BE2C (cell line): ENCODE results near the gene NR0B1.

ENCODE experiments used
- DNase-seq: peaks from one replicate; pipeline ENCODE4 v3.0.0-alpha.2; 2020
- H3K27me3 ChIP-seq: fragments of 250-450 bp; sonication (Bioruptor Pico); 2 replicates; pipeline ENCODE4 v1.5.1; 2020; ENCODE audit warnings: mild to moderate bottlenecking
- H3K36me3 ChIP-seq: fragments of 250-450 bp; sonication (Bioruptor Pico); 2 replicates; pipeline ENCODE4 v1.5.1; 2020; ENCODE audit warnings: mild to moderate bottlenecking
- H3K4me1 ChIP-seq: fragments of 250-450 bp; sonication (Bioruptor Pico); 2 replicates; pipeline ENCODE4 v1.5.1; 2020
- H3K4me3 ChIP-seq: 2 replicates; pipeline ENCODE4 v1.5.1; 2011; ENCODE audit warnings: low read depth, low read length
- H3K9me3 ChIP-seq: fragments of 250-450 bp; sonication (Bioruptor Pico); 2 replicates; pipeline ENCODE4 v1.5.1; 2020
- CTCF ChIP-seq: IDR thresholded peaks from 2 replicates; pipeline ENCODE4 v1.5.1; 2012; ENCODE audit warnings: mild to moderate bottlenecking, low read depth, low read length

NR0B1 gene

GRCh38 chrX:30282527-30282926 is 26.7 kb downstream of the NR0B1 start:
- TF ChIP-seq CTCF = no peak
- no peak for DNase-seq
- no peaks in the 10 kb centered on the region for H3K27me3 ChIP-seq
- H3K4me1 ChIP-seq = no peaks in the 10 kb centered on the region
- no peaks in the 10 kb centered on the region for H3K9me3 ChIP-seq
- no peaks in the 10 kb centered on the region for H3K36me3 ChIP-seq
- H3K4me3 ChIP-seq = no peak overlapping the region

- no peaks in the 10 kb centered on the region for H3K27me3 ChIP-seq
- H3K36me3 ChIP-seq = no peaks in the 10 kb centered on the region
- H3K4me3 ChIP-seq = no peak overlapping the region
- no peaks in the 10 kb centered on the region for H3K9me3 ChIP-seq
- no peak for DNase-seq
- TF ChIP-seq CTCF = no peak
- H3K4me1 ChIP-seq = no peaks in the 10 kb centered on the region
Observed at GRCh38 chrX:30280428-30280827, 28.8 kb downstream of the NR0B1 start.

DNA sequence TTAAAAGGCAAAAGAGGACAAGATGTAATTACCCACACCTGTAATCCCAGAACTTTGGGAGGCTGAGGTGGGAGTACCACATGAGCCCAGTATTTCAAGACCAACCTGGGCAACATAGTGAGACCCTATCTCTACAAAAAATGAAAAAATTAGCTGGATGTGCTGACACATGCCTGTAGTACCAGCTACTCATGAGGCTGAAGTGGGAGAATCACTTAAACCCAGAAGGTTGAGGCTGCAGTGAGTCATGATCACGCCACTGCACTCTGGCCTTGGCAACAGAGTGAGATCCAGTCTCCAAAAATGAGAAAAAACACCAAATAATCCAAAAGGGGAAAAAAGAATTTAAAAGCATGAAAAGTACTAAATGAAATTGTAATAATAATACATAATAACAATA is 30.8 kb downstream of the NR0B1 start:
- H3K27me3 ChIP-seq = no peaks in the 10 kb centered on the region
- no peaks in the 10 kb centered on the region for H3K4me1 ChIP-seq
- no peak for DNase-seq
- TF ChIP-seq CTCF = no peak
- H3K36me3 ChIP-seq = no peaks in the 10 kb centered on the region
- H3K4me3 ChIP-seq = no peak overlapping the region
- no peaks in the 10 kb centered on the region for H3K9me3 ChIP-seq

DNA sequence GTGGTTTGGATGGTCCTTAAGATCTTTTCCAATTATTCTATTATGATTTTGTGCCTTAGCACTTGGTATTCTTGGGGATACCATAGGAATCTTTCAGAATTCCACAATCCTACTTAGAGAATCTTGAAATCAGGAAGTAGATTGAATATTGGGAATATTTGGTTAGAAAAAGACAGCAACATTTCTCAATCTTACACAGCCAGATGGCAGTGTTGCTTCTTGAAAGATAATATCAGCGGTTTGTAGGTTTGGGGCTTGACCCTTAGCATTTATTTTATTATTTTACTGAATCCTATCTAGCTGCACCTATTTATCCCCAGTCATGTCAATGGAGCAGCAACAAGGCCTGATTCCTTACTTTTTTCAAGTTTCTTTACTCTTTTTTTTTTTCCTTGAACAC is 33.7 kb downstream of the NR0B1 start:
- H3K9me3 ChIP-seq = no peaks in the 10 kb centered on the region
- no peak overlapping the region for H3K4me3 ChIP-seq
- DNase-seq = no peak
- no peaks in the 10 kb centered on the region for H3K27me3 ChIP-seq
- no peak for TF ChIP-seq CTCF
- no peaks in the 10 kb centered on the region for H3K4me1 ChIP-seq
- no peaks in the 10 kb centered on the region for H3K36me3 ChIP-seq

DNA sequence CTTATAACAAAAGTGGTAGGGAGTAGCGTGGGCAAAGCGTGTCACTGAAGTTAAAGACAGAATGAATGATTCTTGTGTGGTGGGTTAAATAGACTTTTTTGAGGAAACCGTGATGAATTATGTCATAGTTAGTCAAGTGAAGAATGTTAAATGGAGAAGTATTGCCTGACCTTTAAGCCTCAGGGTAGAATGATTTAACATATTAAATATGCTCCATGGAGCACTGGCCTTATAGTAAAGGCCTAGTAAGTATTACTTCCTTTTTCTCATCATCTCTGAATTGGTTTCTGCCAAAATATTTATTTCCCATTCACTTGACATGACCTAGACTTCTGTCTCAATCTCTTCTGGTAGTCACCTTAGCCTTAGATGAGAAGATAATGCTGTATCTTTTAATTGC is 38.6 kb downstream of the NR0B1 start:
- H3K4me1 ChIP-seq = no peaks in the 10 kb centered on the region
- no peaks in the 10 kb centered on the region for H3K27me3 ChIP-seq
- TF ChIP-seq CTCF = no peak
- H3K4me3 ChIP-seq = no peak overlapping the region
- H3K9me3 ChIP-seq = no peaks in the 10 kb centered on the region
- H3K36me3 ChIP-seq = no peaks in the 10 kb centered on the region
- DNase-seq = no peak

- no peak for DNase-seq
- no peaks in the 10 kb centered on the region for H3K4me1 ChIP-seq
Observed at GRCh38 chrX:30262763-30263162, 46.4 kb downstream of the NR0B1 start.

More at GRCh38 chrX:30262763-30263162, 46.4 kb downstream of the NR0B1 start:
- no peaks in the 10 kb centered on the region for H3K36me3 ChIP-seq
- H3K4me3 ChIP-seq = no peak overlapping the region
- H3K9me3 ChIP-seq = no peaks in the 10 kb centered on the region
- no peaks in the 10 kb centered on the region for H3K27me3 ChIP-seq
- TF ChIP-seq CTCF = no peak
